NCI-H524 treated with DMSO at 0.1 percent for 48 hours (cell line): ENCODE results near the gene PRKAG3.
"Not testable (repeated sequence)": the region's sequence is repeated elsewhere in the genome, so short reads cannot be mapped to it uniquely, and the experiment has no call there.

Experiments used
- DNase-seq: peaks from one replicate; lab custom pipeline; 2025; lab: John Stamatoyannopoulos, UW

Gene PRKAG3

DNA sequence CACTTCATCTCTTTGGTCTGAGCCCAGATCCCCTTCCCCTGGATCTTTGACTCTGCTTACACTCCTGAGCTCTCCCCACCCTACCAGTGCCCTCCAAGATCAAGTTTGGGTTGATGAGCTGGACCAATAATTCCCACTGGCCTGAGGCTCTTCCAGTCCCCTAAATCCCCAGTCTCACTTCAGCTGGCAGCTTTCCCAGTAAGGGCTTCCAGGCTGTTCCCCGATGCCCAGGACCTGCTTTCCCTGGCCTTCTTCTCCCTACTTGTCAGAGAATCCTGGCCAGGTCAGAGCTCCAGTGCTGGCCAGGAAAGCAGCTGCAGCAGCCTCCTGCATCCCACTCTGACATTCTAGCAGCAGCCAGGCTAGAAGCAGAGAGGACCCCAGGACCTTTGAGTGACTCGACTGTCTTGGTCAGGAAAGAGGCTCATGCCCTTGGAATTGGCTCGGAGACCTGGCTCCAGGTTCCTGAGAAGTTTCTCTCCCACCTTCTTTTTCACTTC is 31.5 kb upstream of the PRKAG3 start:
- no peak for DNase-seq

DNA sequence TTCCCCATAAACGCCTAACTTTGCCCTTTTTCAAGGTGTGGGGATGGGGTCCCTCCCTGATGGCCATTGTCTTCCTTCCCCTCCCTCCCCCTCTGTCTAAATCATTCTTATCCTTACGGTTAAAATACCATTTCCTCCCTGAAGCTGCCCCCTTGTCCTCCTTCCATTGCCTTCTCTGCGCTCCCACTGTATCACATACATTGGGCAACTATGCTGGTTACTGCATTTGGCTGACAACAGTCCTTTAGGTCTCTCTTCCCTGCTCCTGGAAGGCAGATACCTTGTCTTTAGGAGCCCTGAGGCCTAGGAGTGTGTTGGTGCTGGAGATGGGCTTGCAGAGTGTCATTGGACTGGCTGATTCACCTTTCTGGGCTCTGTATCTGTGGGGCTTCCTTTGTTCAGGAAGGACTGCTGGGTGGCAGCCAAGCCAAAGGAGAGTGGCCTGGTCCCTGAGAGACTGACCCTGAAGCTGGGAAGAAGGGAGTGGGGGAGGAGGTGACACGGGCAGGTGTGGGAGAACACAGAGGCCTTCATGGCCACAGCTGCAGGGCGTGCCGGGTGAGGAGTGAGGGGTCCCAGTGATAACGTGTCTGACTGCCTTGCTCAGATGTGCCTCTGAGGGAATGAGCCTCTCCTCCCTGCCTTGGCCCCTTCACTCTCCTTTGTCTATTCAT is 30.2 kb upstream of the PRKAG3 start:
- no peak for DNase-seq

DNA sequence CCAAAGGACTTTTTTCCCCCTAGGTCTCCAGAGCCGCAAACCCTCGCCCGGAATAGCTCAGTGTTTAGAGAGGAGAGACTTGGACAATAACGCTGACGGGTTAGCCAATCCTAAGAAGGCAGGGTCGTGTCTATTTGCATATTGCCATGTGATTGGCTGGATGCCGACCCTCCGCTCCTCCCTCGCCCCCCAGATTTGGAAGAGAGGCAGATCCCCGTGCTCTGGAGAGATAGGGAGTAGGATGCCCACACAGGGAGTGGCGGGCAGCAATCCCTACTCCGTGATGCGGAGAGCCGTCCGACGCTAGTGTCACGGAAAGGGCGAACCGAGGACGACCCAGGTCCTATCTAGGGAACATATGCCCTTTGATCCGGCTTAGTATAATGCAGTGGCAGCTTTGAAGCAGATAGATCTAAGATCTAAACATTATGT is 29.4 kb upstream of the PRKAG3 start:
- DNase-seq: peak; percentile 92

DNA sequence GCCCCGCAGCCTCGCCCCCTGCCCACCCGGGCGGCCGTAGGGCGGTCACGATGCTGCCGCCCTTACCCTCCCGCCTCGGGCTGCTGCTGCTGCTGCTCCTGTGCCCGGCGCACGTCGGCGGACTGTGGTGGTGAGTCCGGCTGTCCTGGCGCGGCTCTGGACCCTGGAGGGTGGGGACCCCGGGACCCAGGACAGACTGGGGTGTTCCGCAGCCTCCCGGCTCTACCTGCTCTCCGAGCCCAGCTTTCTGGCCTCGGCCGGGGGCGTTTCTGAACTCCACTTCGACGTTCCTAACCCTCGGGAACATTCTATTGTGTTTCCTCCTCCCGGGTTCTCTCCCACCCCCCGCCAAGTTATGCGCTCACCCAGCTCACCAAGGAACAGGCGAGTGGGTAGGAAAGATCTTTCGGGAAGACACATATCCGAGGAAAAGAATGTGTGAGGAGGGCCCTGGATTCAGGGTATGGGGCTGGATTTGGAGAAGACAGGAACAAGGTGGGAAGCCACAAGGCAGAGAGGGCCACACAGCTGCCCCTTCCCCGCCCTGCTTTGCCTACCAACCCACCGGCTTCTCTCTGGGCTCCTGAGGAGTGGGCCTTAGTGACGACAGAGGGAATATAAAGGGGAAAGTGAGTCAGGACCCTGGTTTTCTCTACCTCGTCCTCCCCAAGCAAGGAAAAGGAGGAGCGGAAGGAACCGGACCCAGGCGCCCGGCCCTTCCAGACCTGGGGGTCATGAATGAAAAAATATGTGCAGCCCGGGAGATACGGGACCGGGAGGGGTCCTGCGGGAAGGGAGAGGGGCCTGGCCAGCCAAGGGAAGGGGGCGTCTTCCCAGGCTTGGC is 28.6 kb upstream of the PRKAG3 start:
- DNase-seq: no peak

DNA sequence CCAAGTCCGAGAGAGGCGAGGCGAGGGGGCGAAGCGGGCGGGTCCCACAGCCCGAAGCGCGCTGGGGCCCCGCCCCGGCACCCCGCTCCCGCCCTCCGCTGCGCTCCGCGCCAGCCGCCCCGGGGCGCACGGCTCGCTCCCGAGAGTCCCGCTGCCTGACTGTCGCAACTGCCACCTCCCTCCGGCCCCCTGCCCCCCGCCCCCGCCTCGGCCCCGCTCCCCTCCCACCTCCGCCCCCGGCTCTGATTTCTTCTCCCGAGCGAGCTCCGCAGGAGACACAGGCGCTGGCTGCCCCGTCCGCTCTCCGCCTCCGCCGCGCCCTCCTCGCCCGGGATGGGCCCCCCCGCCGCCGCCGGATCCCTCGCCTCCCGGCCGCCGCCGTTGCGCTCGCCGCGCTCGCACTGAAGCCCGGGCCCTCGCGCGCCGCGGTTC is 28.0 kb upstream of the PRKAG3 start, which contains the start of gene WNT6:
TSS of gene WNT6 (plus strand) at position 250 of the 432 bp plus-strand sequence. CDS start 233 bp downstream, outside the sequence.
- DNase-seq: no peak

DNA sequence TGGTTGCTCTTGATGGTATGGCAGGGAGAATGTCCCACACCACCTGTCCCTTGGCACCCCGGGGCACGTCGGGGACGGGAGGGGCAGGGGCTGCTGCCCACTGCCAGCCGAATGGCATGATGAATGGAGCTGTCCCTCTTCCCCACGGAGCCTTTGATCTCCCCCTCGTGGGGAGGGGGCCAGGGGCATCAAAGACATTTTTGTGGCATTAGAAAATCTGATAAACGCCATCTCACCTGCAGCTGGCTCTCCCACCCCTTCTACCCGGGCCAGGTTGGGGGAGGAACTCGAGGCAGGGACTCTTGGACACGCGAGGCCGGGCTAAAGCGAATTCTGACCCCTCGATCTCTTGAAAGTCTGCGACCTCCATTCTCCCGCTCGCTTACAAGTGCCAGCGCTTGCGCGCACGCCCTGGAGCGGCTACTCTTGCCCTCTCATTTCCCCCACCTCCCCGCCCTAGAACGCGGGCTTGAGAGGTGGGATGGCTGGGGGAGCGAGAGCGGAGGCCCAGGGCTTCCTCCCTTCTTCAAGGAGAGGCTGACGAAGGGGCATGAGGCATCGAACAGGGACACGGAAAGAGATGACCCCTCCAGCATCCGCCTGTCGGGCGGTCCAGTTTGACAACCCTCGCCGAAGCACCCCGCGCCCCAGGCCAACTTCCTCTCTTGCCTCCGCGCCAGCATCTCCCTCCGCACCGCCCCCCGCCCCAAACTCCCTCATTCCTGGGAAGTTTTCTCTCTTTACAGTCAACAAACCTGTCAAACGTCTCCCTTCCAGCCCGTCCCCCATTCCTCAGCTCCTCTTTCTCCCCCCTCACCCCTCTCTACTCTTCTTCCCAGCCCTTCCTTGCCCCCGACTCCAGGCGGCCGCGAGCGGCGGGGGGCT is 27.3 kb upstream of the PRKAG3 start:
- no peak for DNase-seq

DNA sequence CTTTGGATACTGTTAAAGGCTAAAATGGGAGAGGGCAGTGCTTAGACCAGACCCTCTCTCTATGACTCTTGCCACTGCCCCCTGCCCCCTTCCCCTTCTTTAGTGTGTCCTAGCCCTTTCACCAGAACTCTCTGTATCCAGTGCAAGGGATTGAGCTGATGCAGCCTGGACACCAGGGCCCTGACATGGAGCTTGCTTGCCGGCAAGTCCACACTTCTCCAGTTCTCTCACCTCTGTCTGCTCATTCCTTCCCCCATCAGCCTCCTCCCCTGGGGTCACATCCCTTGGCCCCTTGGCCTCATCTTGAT is 26.5 kb upstream of the PRKAG3 start:
- DNase-seq: no peak

DNA sequence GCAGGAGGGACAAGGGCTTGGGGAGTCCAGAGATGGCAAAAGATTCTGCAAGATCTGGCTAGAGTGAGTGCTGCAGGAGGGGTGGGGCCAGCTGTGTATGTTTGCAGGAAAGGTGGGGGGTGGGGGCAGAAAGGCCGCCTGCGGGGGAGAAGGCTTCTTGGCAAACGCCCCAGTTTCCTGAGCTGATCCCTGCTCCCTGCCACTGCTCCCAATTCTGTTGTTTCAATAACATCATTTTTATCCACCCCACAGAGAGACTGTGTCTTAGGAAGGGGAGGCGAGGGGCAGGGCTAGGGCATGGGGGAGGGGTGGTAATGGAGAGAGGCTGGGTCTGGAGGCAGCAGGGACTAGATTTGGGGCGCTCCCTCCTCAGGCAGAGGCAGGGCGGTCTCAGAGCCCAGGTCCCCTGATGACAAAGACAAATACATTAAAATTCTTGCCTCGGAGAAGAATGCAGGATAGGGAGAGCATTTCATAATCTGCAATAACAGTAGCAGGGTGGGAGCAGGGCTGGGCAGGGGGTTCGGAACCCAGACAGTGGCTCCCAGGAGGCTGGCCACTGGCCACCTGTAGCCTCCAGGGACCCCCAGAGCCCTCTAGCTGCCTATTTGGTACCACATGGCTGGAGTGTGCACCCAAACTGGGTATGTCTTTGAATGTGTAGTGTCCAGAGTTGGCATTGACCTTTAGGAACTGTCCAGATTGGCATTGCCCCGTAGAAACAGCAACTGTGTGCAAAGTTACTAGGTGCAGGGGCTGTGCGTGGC is 26.0 kb upstream of the PRKAG3 start:
- DNase-seq: no peak

DNA sequence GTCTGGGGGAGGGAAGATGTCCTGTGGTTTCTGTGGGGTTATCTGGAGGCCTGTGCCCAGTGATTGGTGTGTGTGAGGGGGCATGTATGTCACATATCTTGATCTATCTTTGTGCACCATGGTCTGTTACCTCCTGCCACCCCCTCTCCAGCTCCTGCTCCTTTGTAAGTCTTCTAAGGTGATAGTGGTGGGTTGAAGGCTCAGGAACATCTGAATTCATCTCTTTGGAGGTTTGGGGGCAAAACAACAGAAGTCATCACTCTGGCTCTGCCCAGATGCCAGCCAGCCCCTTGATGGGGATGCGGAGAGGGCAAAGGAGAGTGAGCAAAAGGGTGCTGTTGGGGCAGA is 25.3 kb upstream of the PRKAG3 start:
- DNase-seq: no peak

DNA sequence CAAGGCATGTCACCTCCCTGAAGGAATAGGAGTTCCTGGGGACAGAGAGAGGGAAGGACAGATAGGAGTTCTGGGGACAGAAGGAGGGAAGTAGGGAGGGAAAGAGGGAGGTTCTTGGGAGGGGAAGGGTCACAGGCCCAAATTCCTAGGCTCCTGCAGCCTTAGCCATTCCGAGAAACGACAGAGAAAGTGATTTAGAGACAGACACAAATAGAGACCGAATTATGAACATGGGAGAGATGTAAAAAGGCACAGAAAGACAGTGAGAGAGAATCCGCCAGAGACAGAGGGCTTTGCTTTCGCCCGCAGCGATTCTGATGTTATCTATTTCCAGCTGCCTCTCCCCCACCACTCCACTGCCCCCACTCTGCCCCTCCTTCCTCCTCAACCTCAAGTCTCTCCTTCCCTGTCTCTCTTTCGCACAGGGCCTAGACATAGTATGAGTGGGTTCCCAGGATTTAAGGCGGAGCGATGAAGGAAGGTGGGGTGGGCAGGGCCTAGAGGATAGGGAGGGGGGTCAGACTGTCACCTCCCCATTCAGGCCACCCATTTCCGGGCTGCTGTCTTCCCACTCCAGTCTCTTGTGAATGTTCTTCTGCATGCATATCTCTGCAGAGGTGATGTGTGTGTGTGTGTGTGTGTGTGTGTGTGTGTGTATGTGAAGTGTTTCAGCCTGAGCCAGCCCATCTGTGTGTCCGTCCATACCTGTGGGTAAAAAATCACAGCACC is 24.7 kb upstream of the PRKAG3 start:
- DNase-seq: no peak

DNA sequence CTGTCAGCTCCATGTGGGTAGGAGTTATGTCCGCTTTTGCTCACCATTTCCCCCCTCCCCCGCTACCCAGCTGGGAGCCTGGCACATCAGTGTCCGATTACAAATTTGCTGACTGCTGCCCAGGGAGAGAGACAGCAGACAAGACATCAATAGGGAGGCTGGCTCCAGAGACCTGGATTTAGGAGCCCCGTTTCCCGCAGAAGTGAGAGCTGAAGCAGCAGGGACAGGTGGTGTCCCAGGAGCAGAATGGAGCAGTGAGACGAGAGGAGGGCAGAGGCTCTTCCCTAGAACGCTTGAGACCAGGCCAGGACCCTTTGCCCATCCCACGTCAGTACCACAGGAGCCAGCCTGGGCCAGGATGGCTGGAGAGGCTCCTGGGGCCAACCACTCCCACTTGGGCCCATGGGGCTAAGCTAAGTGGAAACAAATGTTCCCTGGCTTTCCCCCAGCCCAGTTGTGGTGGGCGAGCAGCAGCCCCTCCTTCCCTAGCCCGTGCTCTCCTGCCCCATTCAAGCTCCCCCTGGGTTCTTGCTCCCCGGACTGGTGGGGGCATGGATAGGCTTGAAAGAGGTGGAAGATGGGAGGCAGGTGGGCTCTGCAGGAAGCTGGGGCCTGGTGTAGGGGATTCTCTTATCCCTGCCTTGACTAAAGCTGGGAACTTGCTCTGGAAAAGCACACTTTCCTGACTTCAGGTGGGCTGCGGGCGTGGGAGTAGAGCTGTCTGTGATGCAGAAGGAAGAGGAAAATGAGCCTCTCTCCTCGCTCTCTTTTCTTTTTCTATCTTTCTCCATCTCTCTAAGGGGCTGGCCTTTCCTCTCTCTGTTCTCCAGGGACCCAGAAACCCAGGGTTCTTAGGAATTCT is 23.9 kb upstream of the PRKAG3 start:
- DNase-seq: no peak

DNA sequence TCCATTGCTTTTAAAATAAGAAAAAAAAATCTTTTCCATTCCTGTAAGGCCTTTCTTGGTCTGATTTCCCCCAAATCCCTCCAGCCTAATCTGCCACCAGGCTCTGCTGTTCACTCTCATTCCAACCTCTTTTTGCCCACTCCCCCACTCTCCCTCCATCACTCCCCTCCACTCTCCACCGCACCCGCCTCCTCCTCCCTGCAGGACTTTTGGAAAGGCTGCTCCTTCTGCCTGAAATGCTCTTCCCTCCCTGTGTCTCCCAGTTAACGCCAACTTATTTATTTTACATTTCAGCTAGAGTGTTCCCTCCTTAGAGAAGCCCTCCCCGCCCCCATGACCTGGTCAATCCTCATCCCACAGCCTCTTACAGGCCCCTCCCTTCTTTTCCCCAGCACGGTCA is 23.3 kb upstream of the PRKAG3 start:
- no peak for DNase-seq

DNA sequence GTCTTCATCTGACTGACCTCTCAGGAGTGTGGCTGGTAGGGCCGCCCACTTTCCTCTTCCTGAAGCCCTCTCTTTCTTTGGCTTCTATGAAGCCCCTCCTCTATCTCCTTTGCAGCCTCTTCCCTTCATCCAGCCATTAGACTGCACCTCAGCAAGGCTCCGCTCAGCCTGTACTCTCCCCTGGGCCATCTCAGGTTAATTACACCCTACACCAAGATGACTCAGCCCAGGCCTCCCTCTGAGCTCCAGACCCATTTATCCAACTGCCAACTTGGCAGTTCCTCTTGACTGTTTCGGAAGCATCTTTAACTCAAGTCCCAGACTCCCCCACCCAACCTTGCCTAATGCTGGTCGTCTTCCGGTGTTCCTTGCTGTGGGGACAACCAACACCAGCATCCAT is 22.2 kb upstream of the PRKAG3 start:
- no peak for DNase-seq

DNA sequence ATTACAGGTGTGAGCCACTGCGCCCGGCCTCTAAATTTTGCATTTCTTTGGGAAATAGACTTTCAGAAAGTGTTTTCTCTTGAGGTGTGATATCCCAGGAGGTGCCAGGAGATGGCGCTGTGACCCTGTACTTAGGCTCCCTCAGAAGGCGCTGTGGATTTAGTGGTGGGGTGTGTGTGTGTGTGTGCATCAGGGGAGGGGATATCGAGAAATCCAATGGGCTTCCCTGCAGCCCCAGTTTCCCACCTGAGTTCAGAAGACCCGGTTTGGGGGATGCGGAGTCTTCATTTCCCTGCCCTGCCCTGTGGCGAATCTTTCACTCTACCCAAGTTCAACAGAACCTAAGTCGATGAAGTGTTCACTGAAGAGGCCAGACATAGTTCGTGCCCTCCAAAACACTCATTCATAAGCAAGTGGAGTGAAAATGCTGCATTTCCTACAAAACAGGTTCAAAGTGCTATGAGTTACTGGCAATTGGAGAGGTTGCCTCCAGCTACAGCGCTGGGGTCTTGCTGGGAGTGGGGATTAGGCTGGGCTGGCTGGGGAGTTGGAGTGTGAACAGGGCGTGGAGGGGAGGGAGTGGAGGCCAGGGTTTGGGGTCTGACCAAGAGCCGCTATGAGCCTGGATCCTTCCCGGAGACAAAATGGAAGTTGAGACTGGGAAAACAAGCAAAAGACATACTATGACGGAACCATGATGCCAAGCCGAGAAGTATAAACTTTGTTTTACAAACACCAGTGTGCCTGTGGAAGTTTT is 21.5 kb upstream of the PRKAG3 start:
- DNase-seq: peak; percentile 9

DNA sequence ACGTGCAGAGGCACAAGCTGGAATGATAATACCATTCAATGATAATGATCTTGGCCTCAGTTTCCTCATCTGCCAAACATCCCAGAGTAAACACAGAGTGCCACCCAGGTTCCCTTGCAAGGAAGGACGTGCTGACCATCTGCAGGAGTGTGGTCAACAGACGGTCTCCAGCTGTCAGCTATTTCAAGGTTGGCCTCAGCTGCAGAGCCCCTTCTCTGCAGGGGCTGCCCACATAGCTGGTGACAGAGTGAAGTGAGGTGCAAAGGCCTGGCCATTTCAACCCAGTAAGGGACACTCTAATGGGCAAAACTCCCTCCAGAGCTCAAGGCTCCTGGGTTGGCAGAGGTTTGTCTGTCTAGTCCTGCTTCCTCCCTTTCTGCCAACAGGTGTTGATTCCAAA is 19.7 kb upstream of the PRKAG3 start:
- no peak for DNase-seq

DNA sequence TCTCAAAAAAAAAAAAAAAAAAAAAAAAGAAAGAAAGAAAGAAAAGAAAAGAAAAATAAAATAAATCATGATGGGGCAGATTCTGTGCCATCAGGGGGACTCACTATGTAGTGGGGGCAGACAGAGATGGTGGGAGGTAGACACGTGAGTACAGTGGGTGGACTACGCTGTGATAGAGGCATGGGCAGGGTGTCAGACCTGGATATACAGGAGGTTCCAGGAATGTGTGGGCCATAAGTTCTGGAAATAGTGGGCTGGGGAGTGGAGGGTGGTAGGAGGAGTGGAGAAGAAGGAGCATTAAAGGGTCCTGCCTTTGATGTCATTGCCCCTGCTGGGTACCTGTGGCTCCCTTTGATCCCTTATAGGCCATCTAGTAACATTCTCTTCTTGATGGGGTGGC is 19.2 kb upstream of the PRKAG3 start:
- DNase-seq: no peak

DNA sequence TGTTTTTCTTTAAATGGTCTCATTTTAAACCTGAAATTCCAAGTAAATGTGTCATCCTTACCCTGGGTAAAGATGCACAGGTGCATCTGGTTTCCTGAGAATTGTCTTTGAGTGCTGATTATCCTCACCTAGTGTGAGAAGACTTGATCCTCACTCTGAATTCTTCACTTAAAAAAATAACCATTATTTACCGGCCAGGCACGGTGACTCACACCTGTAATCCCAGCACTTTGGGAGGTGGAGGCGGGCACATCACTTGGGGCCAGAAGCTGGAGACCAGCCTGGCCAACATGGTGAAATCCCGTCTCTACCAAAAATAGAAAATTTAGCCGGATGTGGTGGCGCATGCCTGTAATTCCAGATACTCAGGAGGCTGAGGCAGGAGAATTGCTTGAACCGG is 18.1 kb upstream of the PRKAG3 start:
- no peak for DNase-seq

DNA sequence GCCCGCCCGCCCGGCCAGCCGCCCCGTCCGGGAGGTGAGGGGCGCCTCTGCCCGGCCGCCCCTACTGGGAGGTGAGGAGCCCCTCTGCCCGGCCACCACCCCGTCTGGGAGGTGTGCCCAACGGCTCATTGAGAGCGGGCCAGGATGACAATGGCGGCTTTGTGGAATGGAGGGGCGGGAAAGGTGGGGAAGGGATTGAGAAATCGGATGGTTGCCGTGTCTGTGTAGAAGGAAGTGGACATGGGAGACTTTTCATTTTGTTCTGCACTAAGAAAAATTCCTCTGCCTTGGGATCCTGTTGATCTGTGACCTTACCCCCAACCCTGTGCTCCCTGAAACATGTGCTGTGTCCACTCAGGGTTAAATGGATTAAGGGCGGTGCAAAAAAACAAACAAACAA is 15.4 kb upstream of the PRKAG3 start:
- not testable (repeated sequence) for DNase-seq

DNA sequence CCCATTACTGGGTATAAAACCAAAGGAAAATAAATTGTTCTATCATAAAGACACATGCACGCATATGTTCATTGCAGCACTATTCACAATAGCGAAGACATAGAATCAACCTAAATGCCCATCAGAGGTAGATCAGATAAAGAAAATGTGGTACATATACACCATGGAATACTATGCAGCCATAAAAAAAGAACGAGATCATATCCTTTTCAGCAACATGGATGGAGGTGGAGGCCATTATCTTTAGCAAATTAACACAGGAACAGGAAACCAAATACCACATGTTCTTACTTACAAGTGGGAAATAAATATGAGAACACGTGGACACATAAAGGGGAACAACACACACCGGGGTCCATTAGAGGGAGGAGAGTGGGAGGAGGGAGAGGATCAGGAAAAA is 12.7 kb upstream of the PRKAG3 start:
- not testable (repeated sequence) for DNase-seq
